ENCODE measurements around the gene MPP1. TPM values are rescaled to one million over a fixed set of nuclear protein-coding genes. Genes with fewer than 3 reads are reported as not detected.

Gene MPP1
- total and polyA plus RNA-seq, 9 donors, result 15.0 to 22.6 (median 20.4) TPM

DNA sequence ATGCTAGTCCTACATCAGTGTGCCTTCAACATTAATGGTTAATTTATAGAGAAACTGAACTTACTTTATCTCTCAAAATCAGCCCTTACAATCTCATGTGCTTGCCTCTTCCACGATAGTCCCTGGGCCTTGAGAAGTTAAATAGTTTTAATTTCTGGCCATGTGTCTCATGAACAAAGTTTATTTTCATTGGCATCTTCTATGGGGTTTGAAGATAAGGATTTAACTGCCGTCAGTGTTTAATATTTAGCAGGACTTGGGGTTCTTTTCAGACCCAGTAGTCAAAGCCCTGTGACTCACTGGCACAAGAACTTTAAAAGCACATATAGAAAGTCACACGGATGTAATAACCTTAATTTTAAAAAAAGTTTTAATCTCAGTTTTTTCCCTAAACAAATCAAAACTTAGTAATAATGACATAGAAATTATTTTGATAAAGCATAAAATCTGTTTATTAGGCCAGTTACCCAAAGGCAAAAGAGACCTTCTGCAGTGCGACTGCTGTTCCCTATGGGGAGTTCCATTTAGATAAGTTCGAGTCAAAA is 10.1 kb upstream of the MPP1 start:
- DNase-seq, result no peak
- Histone ChIP-seq H3K4me1 (ENCODE audit: control insufficient read depth, insufficient read depth, low read length) (no peaks in the 10 kb centered on the region), H3K9me3 (replicated peaks; ENCODE audit: control insufficient read depth, low read depth, low read length) (peaks cover 2% of the 10 kb centered on the region), H3K27me3 (ENCODE audit: control insufficient read depth, insufficient read depth, low read length) (no peaks in the 10 kb centered on the region), H3K27ac (ENCODE audit: low read length) (no peak overlapping the region), H3K4me3 (ENCODE audit: low read length) (no peak overlapping the region), H3K36me3 (ENCODE audit: control insufficient read depth, insufficient read depth, low read length) (no peaks in the 10 kb centered on the region)
- WGBS (ENCODE audit: insufficient coverage), result no CpG with 5 or more reads among the region's 5 CpGs

DNA sequence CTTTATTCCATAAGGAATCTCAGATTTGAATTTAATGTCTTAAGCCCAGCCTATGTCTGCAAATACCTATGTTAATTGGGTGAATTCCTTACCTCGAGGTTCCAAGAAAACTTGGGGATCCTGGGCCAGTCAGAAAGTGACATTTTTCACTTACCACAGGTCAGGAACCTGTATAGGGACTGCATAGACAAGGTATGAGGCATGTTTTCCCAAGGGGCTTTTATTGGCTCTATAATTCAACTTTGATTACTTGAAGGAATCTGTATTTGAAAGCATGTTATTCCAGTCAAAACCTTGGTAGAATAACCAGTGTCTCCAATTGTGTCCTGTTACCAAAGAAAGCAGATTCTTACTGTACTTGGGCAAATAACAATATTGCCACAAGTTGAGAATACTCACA is 8.5 kb upstream of the MPP1 start:
- Histone ChIP-seq H3K36me3 (ENCODE audit: control insufficient read depth, insufficient read depth, low read length) (no peaks in the 10 kb centered on the region), H3K27ac (ENCODE audit: low read length) (no peak overlapping the region), H3K9me3 (replicated peaks; ENCODE audit: control insufficient read depth, low read depth, low read length) (no peaks in the 10 kb centered on the region), H3K4me1 (ENCODE audit: control insufficient read depth, insufficient read depth, low read length) (no peaks in the 10 kb centered on the region), H3K27me3 (ENCODE audit: control insufficient read depth, insufficient read depth, low read length) (no peaks in the 10 kb centered on the region), H3K4me3 (ENCODE audit: low read length) (no peak overlapping the region)
- WGBS (ENCODE audit: insufficient coverage), result no CpG with 5 or more reads among the region's 1 CpG
- DNase-seq, result no peak

DNA sequence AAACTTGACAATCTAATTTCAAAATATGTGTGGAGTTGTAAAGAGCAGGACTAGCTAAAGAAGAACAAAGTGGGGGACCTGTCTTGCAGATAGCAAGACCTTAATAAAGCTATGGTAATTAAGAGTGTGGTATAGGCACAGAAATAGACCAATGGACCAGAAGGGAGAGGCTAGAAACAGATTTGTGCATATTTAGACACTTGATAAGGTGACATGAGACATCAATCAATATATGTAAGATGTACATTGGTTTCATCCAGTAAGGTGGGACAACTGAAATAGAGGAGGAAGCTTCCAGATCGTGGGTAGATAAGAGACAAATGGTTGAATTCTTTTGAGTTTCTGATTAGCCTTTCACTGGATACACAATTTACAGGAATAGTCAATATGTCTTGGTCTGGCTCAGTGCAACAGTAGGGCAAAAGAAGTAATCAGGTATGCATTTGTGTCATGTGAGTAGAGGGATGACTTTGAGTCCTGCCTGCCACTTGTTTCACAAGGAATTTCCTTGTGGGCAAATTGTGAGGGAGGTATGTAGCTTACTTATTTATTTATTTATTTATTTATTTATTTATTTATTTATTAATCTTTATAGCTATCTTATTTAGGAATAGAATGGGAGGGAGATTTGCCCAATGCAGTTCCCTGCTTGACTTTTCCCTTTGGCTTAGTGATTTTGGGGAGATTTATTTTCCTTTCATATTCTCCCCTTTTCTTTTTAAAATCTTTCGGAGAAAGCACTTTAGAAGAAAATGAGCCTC is 7.2 kb upstream of the MPP1 start:
- H3K4me3 ChIP-seq (ENCODE audit: low read length), result no peak overlapping the region
- H3K27me3 ChIP-seq (ENCODE audit: control insufficient read depth, insufficient read depth, low read length), result no peaks in the 10 kb centered on the region
- H3K4me1 ChIP-seq (ENCODE audit: control insufficient read depth, insufficient read depth, low read length), result no peaks in the 10 kb centered on the region
- no peak for DNase-seq
- H3K27ac ChIP-seq (ENCODE audit: low read length), result no peak overlapping the region
- no peaks in the 10 kb centered on the region for H3K9me3 ChIP-seq (replicated peaks; ENCODE audit: control insufficient read depth, low read depth, low read length)
- no CpG with 5 or more reads among the region's 2 CpGs for WGBS (ENCODE audit: insufficient coverage)
- H3K36me3 ChIP-seq (ENCODE audit: control insufficient read depth, insufficient read depth, low read length), result no peaks in the 10 kb centered on the region

DNA sequence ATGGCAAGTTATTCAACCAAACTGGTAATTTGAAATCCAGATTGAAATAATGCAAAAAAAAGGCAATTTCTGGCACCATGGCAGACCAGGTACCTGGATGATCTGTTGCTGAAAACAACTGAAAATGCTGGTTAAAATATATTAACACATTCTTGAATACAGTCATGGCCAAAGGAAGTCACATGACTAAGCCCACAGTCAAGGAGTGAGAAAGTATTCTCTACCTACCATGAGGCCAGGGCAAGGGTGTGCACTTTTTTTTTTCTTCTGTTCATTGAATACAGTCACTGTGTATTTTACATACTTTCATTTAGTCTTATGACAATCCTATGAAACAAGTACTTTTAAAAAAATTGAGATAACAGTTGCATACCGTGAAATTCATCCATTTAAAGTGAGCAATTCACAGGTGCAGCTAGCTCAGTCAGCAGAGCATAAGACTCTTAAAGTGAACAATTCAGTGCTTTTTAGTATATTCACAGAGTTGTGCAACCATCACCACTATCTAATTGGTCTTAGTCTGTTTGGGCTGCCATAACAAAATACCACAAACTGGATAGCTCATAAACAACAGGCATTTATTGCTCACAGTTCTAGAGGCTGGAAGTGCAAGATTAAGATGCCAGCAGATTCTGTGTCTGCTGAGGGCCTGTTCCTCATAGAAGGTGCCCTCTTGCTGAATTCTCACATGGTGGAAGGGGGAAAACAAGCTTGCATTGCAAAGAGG is 4.8 kb upstream of the MPP1 start:
- no peak for DNase-seq
- H3K27ac ChIP-seq (ENCODE audit: low read length), result no peak overlapping the region
- H3K4me3 ChIP-seq (ENCODE audit: low read length), result no peak overlapping the region
- H3K4me1 ChIP-seq (ENCODE audit: control insufficient read depth, insufficient read depth, low read length), result peaks cover 5% of the 10 kb centered on the region
- peaks cover 5% of the 10 kb centered on the region for H3K9me3 ChIP-seq (replicated peaks; ENCODE audit: control insufficient read depth, low read depth, low read length)
- H3K36me3 ChIP-seq (ENCODE audit: control insufficient read depth, insufficient read depth, low read length), result no peaks in the 10 kb centered on the region
- no CpG with 5 or more reads among the region's 1 CpG for WGBS (ENCODE audit: insufficient coverage)
- no peaks in the 10 kb centered on the region for H3K27me3 ChIP-seq (ENCODE audit: control insufficient read depth, insufficient read depth, low read length)

DNA sequence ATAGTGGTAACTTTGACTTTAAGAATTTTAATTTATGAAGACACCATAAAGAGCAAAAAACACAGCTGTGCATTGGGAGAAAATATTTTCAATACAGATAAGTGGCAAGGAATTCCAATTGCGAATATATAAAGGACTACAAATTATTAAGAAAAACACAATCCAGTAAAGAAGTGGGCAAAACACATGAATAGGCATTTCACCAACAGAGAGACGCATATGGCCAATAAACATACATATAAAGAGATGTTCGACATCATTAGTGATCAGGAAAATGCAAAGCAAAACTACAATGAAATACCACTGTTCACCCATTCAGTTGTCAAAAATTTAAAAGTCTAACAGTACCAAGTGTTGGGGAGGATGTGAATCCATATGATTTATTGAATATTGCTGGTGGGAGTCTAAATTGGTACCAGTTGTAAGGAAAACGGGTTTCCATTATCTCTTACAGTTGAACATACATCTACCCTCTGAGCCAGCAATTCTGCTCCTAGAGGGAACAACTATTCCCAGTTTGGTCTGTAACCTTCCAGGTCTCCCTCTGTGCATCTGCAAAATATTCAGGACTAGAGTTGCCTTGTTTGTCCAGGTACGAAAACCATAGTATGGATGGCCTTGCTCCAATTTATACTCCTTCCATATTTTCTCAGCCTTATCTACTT is 1.7 kb upstream of the MPP1 start:
- no peak for DNase-seq

DNA sequence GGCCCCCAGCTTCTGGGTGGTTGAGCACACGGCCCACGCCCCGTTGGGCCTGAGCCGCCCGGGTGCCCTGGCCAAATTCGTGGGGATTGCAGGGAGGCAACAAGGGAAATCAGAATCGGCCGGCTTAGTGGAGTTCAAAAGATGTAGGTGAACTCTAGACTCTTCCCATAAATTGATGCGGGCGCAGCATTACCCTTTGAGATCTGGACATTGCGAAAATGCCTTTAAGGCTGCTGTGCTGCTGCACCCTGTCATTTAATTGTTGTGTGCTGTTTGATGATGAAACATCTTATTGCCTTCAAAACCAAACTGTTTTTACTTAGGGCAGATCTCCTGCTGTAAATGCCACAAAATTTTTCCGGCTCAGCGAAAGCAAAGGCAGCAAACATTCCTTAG is 409 bp upstream of the MPP1 start:
- H3K9me3 ChIP-seq (replicated peaks; ENCODE audit: control insufficient read depth, low read depth, low read length), result peaks cover 5% of the 10 kb centered on the region
- peaks cover 9% of the 10 kb centered on the region for H3K4me1 ChIP-seq (ENCODE audit: control insufficient read depth, insufficient read depth, low read length)
- WGBS (ENCODE audit: insufficient coverage), result 38% methylated on average over 12 of the region's 13 CpGs
- no peak for DNase-seq
- no peaks in the 10 kb centered on the region for H3K36me3 ChIP-seq (ENCODE audit: control insufficient read depth, insufficient read depth, low read length)
- H3K4me3 ChIP-seq (ENCODE audit: low read length), result peak overlapping the region; percentile 73
- no peak overlapping the region for H3K27ac ChIP-seq (ENCODE audit: low read length)
- no peaks in the 10 kb centered on the region for H3K27me3 ChIP-seq (ENCODE audit: control insufficient read depth, insufficient read depth, low read length)

More for the DNA sequence above, 1.7 kb upstream of the MPP1 start:
- Histone ChIP-seq H3K4me3 (ENCODE audit: low read length) (no peak overlapping the region), H3K4me1 (ENCODE audit: control insufficient read depth, insufficient read depth, low read length) (peaks cover 9% of the 10 kb centered on the region), H3K27ac (ENCODE audit: low read length) (no peak overlapping the region), H3K27me3 (ENCODE audit: control insufficient read depth, insufficient read depth, low read length) (no peaks in the 10 kb centered on the region), H3K36me3 (ENCODE audit: control insufficient read depth, insufficient read depth, low read length) (no peaks in the 10 kb centered on the region), H3K9me3 (replicated peaks; ENCODE audit: control insufficient read depth, low read depth, low read length) (peaks cover 5% of the 10 kb centered on the region)
- 76% methylated on average over 2 of the region's 5 CpGs for WGBS (ENCODE audit: insufficient coverage)

DNA sequence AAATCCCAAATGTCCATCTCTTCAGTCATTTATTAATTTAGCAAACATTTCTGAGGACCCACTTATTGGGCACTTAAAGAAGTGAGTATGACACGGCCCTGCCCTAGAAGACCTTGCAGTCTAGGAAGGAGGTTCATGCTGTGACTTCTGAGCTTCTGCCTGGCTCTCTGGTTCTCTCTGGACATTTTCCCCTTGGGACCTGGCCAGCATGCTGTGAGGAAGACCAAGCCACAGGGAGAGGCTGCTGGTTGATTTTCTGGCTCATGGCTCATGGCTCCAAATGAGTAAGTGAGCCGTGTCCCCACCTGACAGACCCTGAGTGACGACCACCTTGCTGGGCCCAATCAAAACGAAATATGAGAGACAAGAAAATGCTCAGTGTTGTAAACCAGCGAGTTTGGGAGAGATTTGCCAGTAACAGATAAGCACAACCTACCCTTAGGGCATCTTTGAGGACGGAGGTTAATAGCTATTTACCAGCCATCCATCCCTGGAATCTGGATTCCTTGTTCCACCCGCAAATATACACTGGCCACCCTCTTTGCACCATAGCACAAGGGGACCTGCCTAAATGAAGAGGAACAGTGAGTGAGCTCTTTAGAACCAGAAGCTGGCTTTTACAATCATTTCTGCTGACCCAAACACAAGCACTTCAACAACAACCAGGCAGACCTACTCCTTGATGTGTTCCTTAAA is 876 bp downstream of the MPP1 start:
- H3K36me3 ChIP-seq (ENCODE audit: control insufficient read depth, insufficient read depth, low read length), result no peaks in the 10 kb centered on the region
- DNase-seq, result no peak
- peak overlapping the region; percentile 47 for H3K27ac ChIP-seq (ENCODE audit: low read length)
- H3K4me1 ChIP-seq (ENCODE audit: control insufficient read depth, insufficient read depth, low read length), result peaks cover 14% of the 10 kb centered on the region
- WGBS (ENCODE audit: insufficient coverage), result 50% methylated on average over 4 of the region's 7 CpGs
- H3K4me3 ChIP-seq (ENCODE audit: low read length), result peak overlapping the region; percentile 73
- peaks cover 5% of the 10 kb centered on the region for H3K9me3 ChIP-seq (replicated peaks; ENCODE audit: control insufficient read depth, low read depth, low read length)
- no peaks in the 10 kb centered on the region for H3K27me3 ChIP-seq (ENCODE audit: control insufficient read depth, insufficient read depth, low read length)

DNA sequence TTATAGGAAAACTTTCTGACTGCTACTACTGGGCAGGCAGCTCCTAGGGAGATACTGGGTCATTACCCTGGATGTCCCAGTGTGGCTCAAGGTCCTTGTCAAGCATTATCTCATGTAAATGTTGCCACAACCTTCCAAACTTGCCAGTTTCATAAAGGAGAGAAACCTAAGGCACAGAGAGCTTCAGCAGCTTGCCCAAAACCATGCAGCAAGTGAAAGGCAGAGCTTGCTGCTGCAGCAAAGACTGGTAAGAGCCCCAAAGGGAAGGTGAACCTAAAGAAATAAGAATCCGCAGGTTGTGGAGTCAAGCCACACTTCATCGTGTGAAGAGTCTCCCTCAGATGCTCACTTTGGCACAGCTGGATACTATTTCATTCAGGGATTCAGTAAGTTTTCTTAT is 2.3 kb downstream of the MPP1 start:
- Histone ChIP-seq H3K4me1 (ENCODE audit: control insufficient read depth, insufficient read depth, low read length) (peaks cover 15% of the 10 kb centered on the region), H3K27ac (ENCODE audit: low read length) (no peak overlapping the region), H3K4me3 (ENCODE audit: low read length) (no peak overlapping the region), H3K9me3 (replicated peaks; ENCODE audit: control insufficient read depth, low read depth, low read length) (peaks cover 5% of the 10 kb centered on the region), H3K27me3 (ENCODE audit: control insufficient read depth, insufficient read depth, low read length) (no peaks in the 10 kb centered on the region), H3K36me3 (ENCODE audit: control insufficient read depth, insufficient read depth, low read length) (no peaks in the 10 kb centered on the region)
- no peak for DNase-seq
- 67% methylated on average over 2 of the region's 2 CpGs for WGBS (ENCODE audit: insufficient coverage)

DNA sequence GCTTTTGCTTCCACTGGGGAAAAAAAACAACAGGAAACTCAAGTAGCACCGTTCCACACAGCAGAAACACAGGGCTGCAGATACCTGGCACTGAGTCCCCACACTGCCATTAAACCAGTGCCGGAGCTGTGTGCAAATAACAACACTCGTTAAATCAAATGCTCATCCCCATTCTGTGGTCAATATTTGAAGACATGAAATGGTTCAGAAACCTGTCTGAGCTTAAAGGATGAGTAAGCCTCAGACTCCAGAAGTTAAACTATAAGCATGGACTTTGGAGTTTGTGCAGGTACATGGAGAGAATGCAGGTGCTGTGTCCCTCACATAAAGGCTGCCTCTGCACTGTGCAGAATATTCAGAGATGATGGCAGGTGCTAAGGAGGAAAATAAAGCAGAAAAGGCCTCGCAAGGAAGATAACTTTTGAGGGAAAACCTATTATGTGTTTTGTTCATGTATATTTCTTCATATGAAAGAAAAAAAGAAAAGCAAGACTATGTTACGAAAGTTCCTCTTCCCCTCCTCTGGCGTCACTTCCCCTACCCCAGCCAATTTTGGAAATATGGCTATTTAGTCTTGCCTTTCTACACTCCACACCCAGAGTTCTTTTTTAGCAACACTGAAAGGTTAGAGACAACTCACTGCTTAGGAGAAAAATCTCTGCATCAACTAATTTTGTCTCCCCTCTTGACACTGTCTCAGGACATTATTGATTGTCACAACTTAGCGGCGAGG is 4.6 kb downstream of the MPP1 start:
- WGBS (ENCODE audit: insufficient coverage), result 72% methylated on average over 3 of the region's 8 CpGs
- Histone ChIP-seq H3K27ac (ENCODE audit: low read length) (no peak overlapping the region), H3K9me3 (replicated peaks; ENCODE audit: control insufficient read depth, low read depth, low read length) (no peaks in the 10 kb centered on the region), H3K4me3 (ENCODE audit: low read length) (no peak overlapping the region), H3K36me3 (ENCODE audit: control insufficient read depth, insufficient read depth, low read length) (no peaks in the 10 kb centered on the region), H3K27me3 (ENCODE audit: control insufficient read depth, insufficient read depth, low read length) (no peaks in the 10 kb centered on the region), H3K4me1 (ENCODE audit: control insufficient read depth, insufficient read depth, low read length) (peaks cover 10% of the 10 kb centered on the region)
- peak; percentile 22 for DNase-seq

All from muscle of leg (tissue), 11 donors.